Fibroblast of pulmonary artery (primary cell): Measurements from ENCODE around the gene MCAT.

Source experiments
- DNase-seq: peaks from one replicate; pipeline ENCODE4 v3.0.0-alpha.2; 2010; ENCODE audit warnings: low read depth
- H3K4me3 ChIP-seq: replicated peaks from 2 replicates; pipeline ENCODE4 v1.5.1; 2011; ENCODE audit warnings: low read depth, mild to moderate bottlenecking, control low read depth, low read length, moderate library complexity
- TF ChIP-seq, protein P1 (sequence below): IDR thresholded peaks from 2 replicates; pipeline ENCODE4 v1.5.1; 2011; ENCODE audit warnings: mild to moderate bottlenecking, control low read depth, low read length, inconsistent platforms; ENCODE audit errors: missing control alignments

MCAT gene

DNA sequence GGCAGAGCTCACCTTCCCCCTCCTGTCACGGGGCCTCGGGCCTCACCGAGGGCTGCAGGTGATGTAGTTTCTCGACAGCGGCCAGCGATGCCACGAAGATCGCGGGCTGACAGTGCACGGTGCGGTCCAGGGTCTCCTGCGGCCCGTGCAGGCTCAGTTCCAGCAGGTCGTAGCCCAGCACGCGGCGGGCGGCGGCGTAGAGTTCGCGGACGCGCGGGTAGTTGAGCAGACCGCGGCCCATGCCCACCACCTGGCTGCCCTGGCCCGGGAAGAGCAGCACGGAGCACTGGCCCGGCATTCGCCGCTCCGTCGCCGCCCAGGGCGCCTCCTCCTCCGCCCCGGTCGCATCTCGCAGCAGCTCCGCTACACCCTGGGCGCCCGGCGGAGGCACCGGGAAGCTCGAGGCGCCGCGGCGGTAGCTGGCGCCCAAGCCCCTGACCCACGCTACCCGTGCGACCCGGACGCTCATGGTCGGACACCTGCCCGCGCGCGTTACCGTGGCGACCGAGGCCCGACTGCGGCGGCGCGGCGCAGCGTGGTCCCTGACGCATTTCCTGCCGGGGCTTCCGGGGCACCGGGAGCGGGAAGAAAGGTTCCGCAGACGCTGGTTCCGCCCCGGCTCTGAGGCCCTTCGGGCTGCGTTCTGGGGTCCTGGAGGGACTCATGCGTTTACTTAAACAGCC is at the start of gene MCAT:
TSS of gene MCAT (minus strand) at position 519 of the 683 bp plus-strand sequence. CDS start at position 469, 50 bp downstream.
- H3K4me3 ChIP-seq, result peak within 1 kb of the TSS; percentile 86
- TF ChIP-seq, protein P1, sequence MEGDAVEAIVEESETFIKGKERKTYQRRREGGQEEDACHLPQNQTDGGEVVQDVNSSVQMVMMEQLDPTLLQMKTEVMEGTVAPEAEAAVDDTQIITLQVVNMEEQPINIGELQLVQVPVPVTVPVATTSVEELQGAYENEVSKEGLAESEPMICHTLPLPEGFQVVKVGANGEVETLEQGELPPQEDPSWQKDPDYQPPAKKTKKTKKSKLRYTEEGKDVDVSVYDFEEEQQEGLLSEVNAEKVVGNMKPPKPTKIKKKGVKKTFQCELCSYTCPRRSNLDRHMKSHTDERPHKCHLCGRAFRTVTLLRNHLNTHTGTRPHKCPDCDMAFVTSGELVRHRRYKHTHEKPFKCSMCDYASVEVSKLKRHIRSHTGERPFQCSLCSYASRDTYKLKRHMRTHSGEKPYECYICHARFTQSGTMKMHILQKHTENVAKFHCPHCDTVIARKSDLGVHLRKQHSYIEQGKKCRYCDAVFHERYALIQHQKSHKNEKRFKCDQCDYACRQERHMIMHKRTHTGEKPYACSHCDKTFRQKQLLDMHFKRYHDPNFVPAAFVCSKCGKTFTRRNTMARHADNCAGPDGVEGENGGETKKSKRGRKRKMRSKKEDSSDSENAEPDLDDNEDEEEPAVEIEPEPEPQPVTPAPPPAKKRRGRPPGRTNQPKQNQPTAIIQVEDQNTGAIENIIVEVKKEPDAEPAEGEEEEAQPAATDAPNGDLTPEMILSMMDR, result no peak
- peak; percentile 77 for DNase-seq

GRCh38 chr22:43191831-43192230 is 48.6 kb upstream of the MCAT start:
- TF ChIP-seq, protein P1, result no peak
- DNase-seq, result no peak
- H3K4me3 ChIP-seq, result no peak overlapping the region

GRCh38 chr22:43188829-43189545 is 45.8 kb upstream of the MCAT start:
- DNase-seq, result no peak
- TF ChIP-seq, protein P1, result no peak

DNA sequence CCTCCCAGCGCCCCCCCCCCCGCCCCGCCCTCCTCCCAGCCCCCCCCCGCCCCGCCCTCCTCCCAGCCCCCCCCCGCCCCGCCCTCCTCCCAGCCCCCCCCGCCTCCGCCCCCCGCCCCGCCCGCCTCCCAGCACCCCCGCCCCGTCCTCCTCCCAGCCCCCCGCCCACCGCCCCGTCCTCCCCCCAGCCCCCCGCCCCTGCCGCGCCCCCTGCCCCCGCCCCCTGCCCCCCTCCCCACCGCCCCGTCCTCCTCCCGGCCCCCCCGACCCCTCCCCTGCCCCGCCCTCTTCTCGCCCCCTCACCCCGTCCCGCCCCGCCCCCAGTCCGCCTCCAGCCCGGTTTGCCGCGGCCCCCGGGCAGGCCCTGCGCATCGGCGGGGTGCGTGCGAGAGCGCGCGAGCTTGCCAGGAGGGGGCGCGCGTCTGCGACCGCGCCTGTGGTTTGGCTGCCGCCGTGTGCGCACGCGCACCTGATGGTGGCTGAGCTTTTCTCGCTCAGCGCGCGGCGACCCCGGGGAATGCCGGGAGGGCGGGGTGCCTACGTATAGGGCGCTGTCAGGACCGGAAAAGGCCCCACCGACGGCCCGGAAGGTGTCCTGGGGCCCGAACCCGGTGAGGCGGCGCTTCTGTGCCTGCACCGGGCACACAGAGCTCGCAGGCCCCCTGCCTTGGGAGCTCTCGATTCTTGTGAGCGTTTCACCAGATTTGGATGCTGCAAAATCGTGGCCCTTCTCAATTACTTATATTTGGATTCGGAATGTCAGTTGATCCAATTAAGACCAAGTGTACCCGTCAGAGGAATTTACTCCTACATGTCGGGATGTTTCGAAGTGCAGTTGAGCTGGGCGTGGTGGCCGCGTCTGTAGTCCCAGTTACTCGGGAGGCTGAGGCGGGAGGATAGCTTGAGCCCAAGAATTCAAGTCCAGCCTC is 44.2 kb upstream of the MCAT start:
- peak; percentile 95 for DNase-seq
- TF ChIP-seq, protein P1, result peak; percentile 17

More at GRCh38 chr22:43188829-43189545, 45.8 kb upstream of the MCAT start:
- H3K4me3 ChIP-seq, result no peak overlapping the region

GRCh38 chr22:43186272-43187170 is 43.3 kb upstream of the MCAT start, which contains the start of gene TTLL12:
TTLL12 (minus strand) TSS chr22:43187134; CDS start chr22:43187069, 65 bp downstream.
- TF ChIP-seq, protein P1, result no peak
- DNase-seq, result peak; percentile 44
- H3K4me3 ChIP-seq, result peak within 1 kb of the TSS; percentile 77

More for the DNA sequence above, 44.2 kb upstream of the MCAT start:
- H3K4me3 ChIP-seq, result peak overlapping the region; percentile 59
